GM12872 (cell line): Measurements from ENCODE around the gene RASSF8.

Source experiments
- CTCF ChIP-seq: IDR thresholded peaks from 3 replicates; pipeline ENCODE4 v1.5.1; 2011; ENCODE audit warnings: low read depth, mild to moderate bottlenecking, low read length, moderate library complexity; ENCODE audit not compliant: insufficient read depth

RASSF8 gene

GRCh38 chr12:26017484-26018211 is 59.2 kb downstream of the RASSF8 start:
- peak; percentile 70 for TF ChIP-seq CTCF

GRCh38 chr12:26018926-26019325 is 60.4 kb downstream of the RASSF8 start:
- TF ChIP-seq CTCF = no peak

- no peak for TF ChIP-seq CTCF
Measured at GRCh38 chr12:26021534-26021933, 63.1 kb downstream of the RASSF8 start.

- TF ChIP-seq CTCF = no peak
Measured at GRCh38 chr12:26022043-26022442, 63.6 kb downstream of the RASSF8 start.

GRCh38 chr12:26026713-26027112 is 68.2 kb downstream of the RASSF8 start:
- TF ChIP-seq CTCF = no peak

- TF ChIP-seq CTCF = no peak
Measured at GRCh38 chr12:26027401-26027800, 68.9 kb downstream of the RASSF8 start.

- TF ChIP-seq CTCF = peak; percentile 64
Measured at GRCh38 chr12:26028953-26029735, 70.7 kb downstream of the RASSF8 start.
